Thoracic aorta (tissue), 2 donors: ENCODE data around the gene COLQ. TPM values are rescaled to one million over a fixed set of nuclear protein-coding genes. Genes with fewer than 3 reads are reported as not detected.
"Not testable (repeated sequence)": the region's sequence is repeated elsewhere in the genome, so short reads cannot be mapped to it uniquely, and the experiment has no call there.

Experiments
- ATAC-seq: fragments of 150-250 bp; one replicate; pipeline ENCODE4 v1.8.0; 2017; ENCODE audit warnings: low read depth; ENCODE audit not compliant: insufficient number of reproducible peaks, low FRiP score
- DNase-seq: peaks from one replicate; pipeline ENCODE4 v3.0.0-alpha.2; 2020; ENCODE audit warnings: low spot score
- H3K27ac ChIP-seq, 2 donors: fragments of 200-600 bp; sonication (generic); 1 replicate in 1 of 2; 2 replicates in 1 of 2; pipeline ENCODE4 v1.5.1; 2016; ENCODE audit warnings: mild to moderate bottlenecking in 2 of 2, moderate library complexity in 2 of 2
- H3K27me3 ChIP-seq: fragments of 200-600 bp; sonication (generic); replicated peaks from 2 replicates; pipeline ENCODE4 v1.6.0; 2016; ENCODE audit warnings: mild to moderate bottlenecking; ENCODE audit not compliant: insufficient read depth
- H3K36me3 ChIP-seq: fragments of 200-600 bp; sonication (generic); one replicate; pipeline ENCODE4 v1.5.1; 2016
- H3K4me1 ChIP-seq, 2 donors: fragments of 200-600 bp; sonication (generic); 1 replicate in 1 of 2; 2 replicates in 1 of 2; pipeline versions ENCODE4 v1.5.1 to v1.6.0; 2016; ENCODE audit warnings: low read depth in 2 of 2, mild to moderate bottlenecking in 1 of 2; ENCODE audit not compliant: control insufficient read depth in 1 of 2
- H3K4me3 ChIP-seq: fragments of 200-600 bp; sonication (generic); 2 replicates; pipeline ENCODE4 v1.5.1; 2016; ENCODE audit warnings: mild to moderate bottlenecking
- H3K9me3 ChIP-seq: fragments of 200-600 bp; sonication (generic); 2 replicates; pipeline ENCODE4 v1.5.1; 2016
- CTCF ChIP-seq: fragments of 200-600 bp; sonication (generic); IDR thresholded peaks from one replicate; pipeline ENCODE4 v1.5.1; 2019; ENCODE audit warnings: antibody characterized with exemption
- total RNA-seq, 2 donors: library from RNA; depleted of rRNA; stranded (reverse); fragments of >200 nt; gene quantifications; one replicate each; pipeline versions ENCODE4 v1.1.0 to v1.2.3, GENCODE V29; 2016

COLQ gene
- total RNA-seq, 2 donors from 2014 or later: 3.2 to 9.3 TPM

DNA sequence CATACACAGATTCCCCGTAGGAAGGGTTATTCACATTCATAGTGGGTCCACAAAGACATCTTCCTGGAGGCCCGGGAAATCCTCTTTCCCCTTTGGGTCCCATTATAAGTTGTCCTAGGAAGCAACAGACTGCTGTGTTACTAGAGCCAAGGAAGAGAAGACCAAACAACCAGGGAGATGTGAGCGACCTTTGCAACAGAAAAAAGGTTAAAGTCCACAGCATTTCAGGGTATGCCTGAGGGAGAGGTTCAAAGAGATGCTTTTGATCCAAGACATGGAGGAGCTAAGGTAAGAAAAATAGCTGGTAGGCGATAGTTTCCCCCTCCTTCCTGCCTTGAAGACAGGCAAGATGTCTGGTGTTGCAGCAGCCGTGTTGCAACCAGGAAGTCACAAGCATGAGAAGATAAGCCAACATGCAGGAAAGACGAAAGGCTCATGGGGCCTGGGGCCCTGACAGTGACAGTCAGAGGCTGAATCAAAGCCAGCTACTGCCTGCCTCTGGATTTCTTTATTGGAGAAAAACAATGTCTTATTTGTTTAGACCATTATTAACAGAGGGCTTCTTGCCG is 63.2 kb downstream of the COLQ start:
- Histone ChIP-seq H3K4me1 (no peaks in the 10 kb centered on the region), H3K27ac (no peak overlapping the region), H3K27me3 (no peaks in the 10 kb centered on the region), H3K36me3 (peaks cover 2% of the 10 kb centered on the region), H3K9me3 (no peaks in the 10 kb centered on the region), H3K4me3 (no peak overlapping the region)
- DNase-seq (no peak), ATAC-seq (no peak)
- no peak for TF ChIP-seq CTCF

GRCh38 chr3:15456915-15457314 is 64.6 kb downstream of the COLQ start:
- not testable (repeated sequence) for H3K27ac ChIP-seq, H3K27me3 ChIP-seq, ATAC-seq, DNase-seq, H3K4me3 ChIP-seq, H3K36me3 ChIP-seq, H3K9me3 ChIP-seq, H3K4me1 ChIP-seq

DNA sequence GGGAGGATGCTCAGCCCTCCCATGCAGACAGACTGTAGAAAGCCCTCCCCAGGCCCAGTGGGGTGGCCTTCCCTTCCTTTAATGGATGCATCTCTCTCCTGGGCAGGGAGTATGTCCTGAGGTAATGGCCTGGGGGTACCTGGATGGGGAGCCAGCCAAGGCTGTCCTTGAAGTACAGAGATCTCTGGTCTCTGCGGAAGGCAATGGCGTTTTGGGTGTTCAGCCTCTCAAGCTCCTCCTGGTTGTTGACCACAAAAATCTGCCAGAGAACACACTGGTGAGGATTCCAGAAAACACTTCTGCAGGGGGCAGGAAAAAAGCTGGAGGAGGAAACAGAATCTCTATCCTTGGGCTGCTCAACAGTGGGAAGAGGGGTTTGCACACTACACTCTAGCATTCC is 65.2 kb downstream of the COLQ start:
- DNase-seq: no peak
- ATAC-seq: no peak
- no peak for TF ChIP-seq CTCF
- H3K27ac ChIP-seq: no peak overlapping the region
- H3K4me3 ChIP-seq: no peak overlapping the region
- H3K36me3 ChIP-seq: peaks cover 4% of the 10 kb centered on the region
- no peaks in the 10 kb centered on the region for H3K9me3 ChIP-seq
- no peaks in the 10 kb centered on the region for H3K4me1 ChIP-seq
- H3K27me3 ChIP-seq: no peaks in the 10 kb centered on the region

GRCh38 chr3:15455756-15456155 is 65.8 kb downstream of the COLQ start:
- no peak for DNase-seq
- Histone ChIP-seq H3K4me3 (no peak overlapping the region), H3K36me3 (peaks cover 4% of the 10 kb centered on the region), H3K27ac (no peak overlapping the region), H3K4me1 (no peaks in the 10 kb centered on the region), H3K27me3 (no peaks in the 10 kb centered on the region), H3K9me3 (no peaks in the 10 kb centered on the region)
- no peak for ATAC-seq
- no peak for TF ChIP-seq CTCF

- no peaks in the 10 kb centered on the region for H3K27me3 ChIP-seq
- DNase-seq (no peak), ATAC-seq (no peak)
- H3K36me3 ChIP-seq: peaks cover 4% of the 10 kb centered on the region
- H3K27ac ChIP-seq: no peak overlapping the region
- H3K4me3 ChIP-seq: no peak overlapping the region
- no peaks in the 10 kb centered on the region for H3K9me3 ChIP-seq
- H3K4me1 ChIP-seq: no peaks in the 10 kb centered on the region
- no peak for TF ChIP-seq CTCF
These were observed 66.5 kb downstream of the COLQ start for GRCh38 chr3:15454965-15455364.

- Histone ChIP-seq H3K27me3 (no peaks in the 10 kb centered on the region), H3K4me1 (no peaks in the 10 kb centered on the region), H3K36me3 (peaks cover 4% of the 10 kb centered on the region), H3K4me3 (no peak overlapping the region), H3K27ac (no peak overlapping the region), H3K9me3 (no peaks in the 10 kb centered on the region)
- no peak for DNase-seq
- no peak for TF ChIP-seq CTCF
- no peak for ATAC-seq
These were observed 67.4 kb downstream of the COLQ start for GRCh38 chr3:15453991-15454625.
